ENCODE measurements around the gene DPH2. TPM values are rescaled to one million over a fixed set of nuclear protein-coding genes. Genes with fewer than 3 reads are reported as not detected.

The DPH2 gene
- total and polyA plus RNA-seq, 10 of the 15 experiments (the other 5 are each of a cell fraction or from before 2014, with no cell fraction given): 13.1 to 82.9 (median 52.0) TPM

DNA sequence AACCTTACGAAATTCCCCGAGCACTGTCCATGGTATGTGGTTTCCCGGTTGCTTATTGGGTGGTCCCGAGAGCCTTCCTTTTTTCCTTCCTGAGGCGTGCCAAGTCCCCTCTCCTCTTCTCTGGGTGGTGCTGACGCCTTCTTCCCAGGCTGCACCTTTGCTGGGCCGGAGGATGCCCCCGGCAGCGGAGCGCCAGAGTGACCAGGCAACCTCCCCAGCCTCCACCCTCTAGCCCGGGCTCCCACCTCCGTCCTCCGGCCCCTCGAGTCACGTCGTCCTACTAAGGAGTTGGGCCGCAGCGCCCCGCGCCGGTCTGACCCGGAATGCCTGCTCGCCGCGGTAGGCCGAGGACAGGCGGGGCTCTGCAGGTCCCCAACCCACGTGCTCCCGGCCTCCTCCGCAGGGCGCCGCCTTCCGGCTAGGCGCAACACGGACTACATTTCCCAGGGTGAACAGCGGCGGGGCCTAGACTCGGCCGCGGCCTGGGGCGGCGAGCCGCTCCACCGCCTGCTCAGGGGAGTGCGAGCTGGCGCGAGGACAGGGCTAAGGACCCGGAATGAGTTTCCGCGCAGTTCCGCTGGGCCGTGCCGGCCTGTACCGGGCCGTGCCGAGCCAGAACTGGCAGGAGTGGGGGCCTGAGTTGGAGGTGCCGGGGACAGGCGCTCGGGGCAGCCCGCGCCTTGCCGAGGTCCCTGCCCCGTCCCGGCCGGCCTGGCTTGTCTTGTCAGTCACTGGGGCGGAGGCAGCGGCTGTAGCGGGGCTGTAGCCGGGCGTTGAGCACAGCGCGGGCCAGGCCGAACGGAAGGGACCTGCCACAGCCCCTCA lies 23.4 kb upstream of the DPH2 start, which contains the start of gene IPO13:
TSS of gene IPO13 (plus strand) at position 715 of the 825 bp plus-strand sequence. CDS start 651 bp downstream, outside the sequence.
- Histone ChIP-seq H3K36me3 (ENCODE audit: control insufficient read depth in 2 of 2, insufficient read depth in 2 of 2, low read length in 1 of 2) (0 out of 4 replicates have a peak, but pooled peaks cover 0 to 4% of the 10 kb centered on the region in 2 experiments), H3K4me3 (peak within 1 kb of the TSS; percentile 96), H3K27me3 (replicated peaks in 1 of 2; ENCODE audit: control insufficient read depth in 2 of 2, insufficient read depth in 2 of 2, low read length in 1 of 2) (no peaks in the 10 kb centered on the region), H4K20me1 (ENCODE audit: control insufficient read depth, insufficient read depth) (no peaks in the 10 kb centered on the region), H3K9ac (ENCODE audit: control insufficient read depth, insufficient read depth, low read length) (peak within 1 kb of the TSS; percentile 85), H3K79me2 (ENCODE audit: control insufficient read depth, insufficient read depth, low read length) (peaks cover 23% of the 10 kb centered on the region), H2AFZ (ENCODE audit: control insufficient read depth, low read depth, low read length) (peak within 1 kb of the TSS; percentile 99), H3K27ac (ENCODE audit: control insufficient read depth, insufficient read depth) (peak within 1 kb of the TSS; percentile 93), H3K9me3 (replicated peaks; ENCODE audit: control insufficient read depth, insufficient read depth, low read length) (no peaks in the 10 kb centered on the region), H3K4me1 (ENCODE audit: control insufficient read depth, insufficient read depth, low read length) (peaks cover 10% of the 10 kb centered on the region), H3K4me2 (ENCODE audit: control insufficient read depth, insufficient read depth) (peak within 1 kb of the TSS; percentile 98)
- peak; percentile 96 for ATAC-seq
- DNase-seq (ENCODE audit: low read depth, low spot score): peak; percentile 89
- RAD21 ChIA-PET (ENCODE audit: unreplicated experiment): interaction anchor here (0.9 to 5.8 kb wide), 15 partner anchors 9 to 707 kb away, joined by 3 to 78 read pairs (median 4); partner anchors contain the start of genes ARTN, ATP6V0B, KDM4A and ST3GAL3
- peak; percentile 79 for FAIRE-seq
- no TSS peak for BruUV-seq (replicated peaks)
- under 1% methylated on average over 72 of the region's 74 CpGs for WGBS (ENCODE audit: insufficient coverage, insufficient replicate concordance, low lambda C conversion rate, missing lambda C conversion rate)
- in situ Hi-C loops (cut with MboI) (no loop called here), intact Hi-C loops (cut with micrococcal nuclease; ENCODE audit: unreplicated experiment) (loop anchor here (1.0 to 5.0 kb wide), 5 partner anchors 23 to 296 kb away; partner anchors contain the start of genes ATP6V0B, KDM4A and ST3GAL3)
- POLR2A ChIA-PET: interaction anchor here (0.7 to 3.4 kb wide), 9 partner anchors 12 to 181 kb away, joined by 3 to 18 read pairs (median 4); partner anchors contain the start of gene ATP6V0B
- CTCF ChIA-PET: interaction anchor here (0.6 to 10.4 kb wide), 28 partner anchors 7 to 707 kb away, joined by 3 to 167 read pairs (median 4); partner anchors contain the start of genes ARTN, DPH2, PTPRF and ST3GAL3
- SMC1A ChIA-PET (ENCODE audit: uncharacterized antibody, unreplicated experiment): interaction anchor here (0.6 to 7.2 kb wide), 19 partner anchors 12 to 413 kb away, joined by 3 to 100 read pairs (median 4); partner anchors contain the start of genes ARTN, ATP6V0B and KDM4A
- no peak for TF ChIP-seq KAT2A (conservative IDR thresholded peaks at IDR 0.05; ENCODE audit: control insufficient read depth, low read depth, low read length)
- TF ChIP-seq, protein P1, sequence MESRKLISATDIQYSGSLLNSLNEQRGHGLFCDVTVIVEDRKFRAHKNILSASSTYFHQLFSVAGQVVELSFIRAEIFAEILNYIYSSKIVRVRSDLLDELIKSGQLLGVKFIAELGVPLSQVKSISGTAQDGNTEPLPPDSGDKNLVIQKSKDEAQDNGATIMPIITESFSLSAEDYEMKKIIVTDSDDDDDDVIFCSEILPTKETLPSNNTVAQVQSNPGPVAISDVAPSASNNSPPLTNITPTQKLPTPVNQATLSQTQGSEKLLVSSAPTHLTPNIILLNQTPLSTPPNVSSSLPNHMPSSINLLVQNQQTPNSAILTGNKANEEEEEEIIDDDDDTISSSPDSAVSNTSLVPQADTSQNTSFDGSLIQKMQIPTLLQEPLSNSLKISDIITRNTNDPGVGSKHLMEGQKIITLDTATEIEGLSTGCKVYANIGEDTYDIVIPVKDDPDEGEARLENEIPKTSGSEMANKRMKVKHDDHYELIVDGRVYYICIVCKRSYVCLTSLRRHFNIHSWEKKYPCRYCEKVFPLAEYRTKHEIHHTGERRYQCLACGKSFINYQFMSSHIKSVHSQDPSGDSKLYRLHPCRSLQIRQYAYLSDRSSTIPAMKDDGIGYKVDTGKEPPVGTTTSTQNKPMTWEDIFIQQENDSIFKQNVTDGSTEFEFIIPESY (IDR thresholded peaks at IDR 0.05): peak; percentile 74; the same call in 1 of the 2 replicates
- TF ChIP-seq RCOR1 (conservative IDR thresholded peaks at IDR 0.05; ENCODE audit: low read depth, low read length): no peak
- TF ChIP-seq, protein P2, sequence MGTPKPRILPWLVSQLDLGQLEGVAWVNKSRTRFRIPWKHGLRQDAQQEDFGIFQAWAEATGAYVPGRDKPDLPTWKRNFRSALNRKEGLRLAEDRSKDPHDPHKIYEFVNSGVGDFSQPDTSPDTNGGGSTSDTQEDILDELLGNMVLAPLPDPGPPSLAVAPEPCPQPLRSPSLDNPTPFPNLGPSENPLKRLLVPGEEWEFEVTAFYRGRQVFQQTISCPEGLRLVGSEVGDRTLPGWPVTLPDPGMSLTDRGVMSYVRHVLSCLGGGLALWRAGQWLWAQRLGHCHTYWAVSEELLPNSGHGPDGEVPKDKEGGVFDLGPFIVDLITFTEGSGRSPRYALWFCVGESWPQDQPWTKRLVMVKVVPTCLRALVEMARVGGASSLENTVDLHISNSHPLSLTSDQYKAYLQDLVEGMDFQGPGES (IDR thresholded peaks at IDR 0.05): peak; percentile 55
- TF ChIP-seq RELA (IDR thresholded peaks at IDR 0.05; ENCODE audit: borderline replicate concordance, partially characterized antibody): peak; percentile 85
- TF ChIP-seq, protein P3, sequence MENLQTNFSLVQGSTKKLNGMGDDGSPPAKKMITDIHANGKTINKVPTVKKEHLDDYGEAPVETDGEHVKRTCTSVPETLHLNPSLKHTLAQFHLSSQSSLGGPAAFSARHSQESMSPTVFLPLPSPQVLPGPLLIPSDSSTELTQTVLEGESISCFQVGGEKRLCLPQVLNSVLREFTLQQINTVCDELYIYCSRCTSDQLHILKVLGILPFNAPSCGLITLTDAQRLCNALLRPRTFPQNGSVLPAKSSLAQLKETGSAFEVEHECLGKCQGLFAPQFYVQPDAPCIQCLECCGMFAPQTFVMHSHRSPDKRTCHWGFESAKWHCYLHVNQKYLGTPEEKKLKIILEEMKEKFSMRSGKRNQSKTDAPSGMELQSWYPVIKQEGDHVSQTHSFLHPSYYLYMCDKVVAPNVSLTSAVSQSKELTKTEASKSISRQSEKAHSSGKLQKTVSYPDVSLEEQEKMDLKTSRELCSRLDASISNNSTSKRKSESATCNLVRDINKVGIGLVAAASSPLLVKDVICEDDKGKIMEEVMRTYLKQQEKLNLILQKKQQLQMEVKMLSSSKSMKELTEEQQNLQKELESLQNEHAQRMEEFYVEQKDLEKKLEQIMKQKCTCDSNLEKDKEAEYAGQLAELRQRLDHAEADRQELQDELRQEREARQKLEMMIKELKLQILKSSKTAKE (IDR thresholded peaks at IDR 0.05; ENCODE audit: low read depth, poor library complexity, severe bottlenecking): no peak
- TF ChIP-seq, protein P4, sequence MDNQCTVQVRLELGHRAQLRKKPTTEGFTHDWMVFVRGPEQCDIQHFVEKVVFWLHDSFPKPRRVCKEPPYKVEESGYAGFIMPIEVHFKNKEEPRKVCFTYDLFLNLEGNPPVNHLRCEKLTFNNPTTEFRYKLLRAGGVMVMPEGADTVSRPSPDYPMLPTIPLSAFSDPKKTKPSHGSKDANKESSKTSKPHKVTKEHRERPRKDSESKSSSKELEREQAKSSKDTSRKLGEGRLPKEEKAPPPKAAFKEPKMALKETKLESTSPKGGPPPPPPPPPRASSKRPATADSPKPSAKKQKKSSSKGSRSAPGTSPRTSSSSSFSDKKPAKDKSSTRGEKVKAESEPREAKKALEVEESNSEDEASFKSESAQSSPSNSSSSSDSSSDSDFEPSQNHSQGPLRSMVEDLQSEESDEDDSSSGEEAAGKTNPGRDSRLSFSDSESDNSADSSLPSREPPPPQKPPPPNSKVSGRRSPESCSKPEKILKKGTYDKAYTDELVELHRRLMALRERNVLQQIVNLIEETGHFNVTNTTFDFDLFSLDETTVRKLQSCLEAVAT (IDR thresholded peaks at IDR 0.05): peak; percentile 49; the same call in 1 of the 2 replicates
- TF ChIP-seq SMARCA5 (IDR thresholded peaks at IDR 0.05): peak; percentile 93; the same call in 1 of the 2 replicates
- TF ChIP-seq, protein P5, sequence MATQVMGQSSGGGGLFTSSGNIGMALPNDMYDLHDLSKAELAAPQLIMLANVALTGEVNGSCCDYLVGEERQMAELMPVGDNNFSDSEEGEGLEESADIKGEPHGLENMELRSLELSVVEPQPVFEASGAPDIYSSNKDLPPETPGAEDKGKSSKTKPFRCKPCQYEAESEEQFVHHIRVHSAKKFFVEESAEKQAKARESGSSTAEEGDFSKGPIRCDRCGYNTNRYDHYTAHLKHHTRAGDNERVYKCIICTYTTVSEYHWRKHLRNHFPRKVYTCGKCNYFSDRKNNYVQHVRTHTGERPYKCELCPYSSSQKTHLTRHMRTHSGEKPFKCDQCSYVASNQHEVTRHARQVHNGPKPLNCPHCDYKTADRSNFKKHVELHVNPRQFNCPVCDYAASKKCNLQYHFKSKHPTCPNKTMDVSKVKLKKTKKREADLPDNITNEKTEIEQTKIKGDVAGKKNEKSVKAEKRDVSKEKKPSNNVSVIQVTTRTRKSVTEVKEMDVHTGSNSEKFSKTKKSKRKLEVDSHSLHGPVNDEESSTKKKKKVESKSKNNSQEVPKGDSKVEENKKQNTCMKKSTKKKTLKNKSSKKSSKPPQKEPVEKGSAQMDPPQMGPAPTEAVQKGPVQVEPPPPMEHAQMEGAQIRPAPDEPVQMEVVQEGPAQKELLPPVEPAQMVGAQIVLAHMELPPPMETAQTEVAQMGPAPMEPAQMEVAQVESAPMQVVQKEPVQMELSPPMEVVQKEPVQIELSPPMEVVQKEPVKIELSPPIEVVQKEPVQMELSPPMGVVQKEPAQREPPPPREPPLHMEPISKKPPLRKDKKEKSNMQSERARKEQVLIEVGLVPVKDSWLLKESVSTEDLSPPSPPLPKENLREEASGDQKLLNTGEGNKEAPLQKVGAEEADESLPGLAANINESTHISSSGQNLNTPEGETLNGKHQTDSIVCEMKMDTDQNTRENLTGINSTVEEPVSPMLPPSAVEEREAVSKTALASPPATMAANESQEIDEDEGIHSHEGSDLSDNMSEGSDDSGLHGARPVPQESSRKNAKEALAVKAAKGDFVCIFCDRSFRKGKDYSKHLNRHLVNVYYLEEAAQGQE (IDR thresholded peaks at IDR 0.05; ENCODE audit: low read depth, low read length): peak; percentile 84
- peak; percentile 45 for TF ChIP-seq MEF2B (IDR thresholded peaks at IDR 0.05; ENCODE audit: partially characterized antibody, poor library complexity, severe bottlenecking)

Measured in GM12878 (cell line).